Body of pancreas (tissue), 4 donors: ENCODE data around the gene FKBP15.

ENCODE experiments used
- CTCF ChIP-seq, 7 experiments: fragments of 450-650 bp in 4 of 7; fragments of 200-600 bp in 3 of 7; sonication (generic) in 3 of 7; IDR thresholded peaks; one replicate each; pipeline ENCODE4 v1.5.1; 2016 to 2019; ENCODE audit warnings: antibody characterized with exemption in 7 of 7
- POLR2A ChIP-seq, 3 donors: fragments of 450-650 bp; IDR thresholded peaks; one replicate each; pipeline ENCODE4 v1.6.1; 2016; ENCODE audit warnings: antibody characterized with exemption in 3 of 3, mild to moderate bottlenecking in 2 of 3

- TF ChIP-seq CTCF (IDR thresholded peaks at IDR 0.05) (no peak), POLR2A (IDR thresholded peaks at IDR 0.05) (no peak)
These were observed 77.4 kb downstream of the FKBP15 start for GRCh38 chr9:113143432-113144227.
